ENCODE data around the gene LAMC1.
"Not testable (repeated sequence)": the region's sequence is repeated elsewhere in the genome, so short reads cannot be mapped to it uniquely, and the experiment has no call there.

DNA sequence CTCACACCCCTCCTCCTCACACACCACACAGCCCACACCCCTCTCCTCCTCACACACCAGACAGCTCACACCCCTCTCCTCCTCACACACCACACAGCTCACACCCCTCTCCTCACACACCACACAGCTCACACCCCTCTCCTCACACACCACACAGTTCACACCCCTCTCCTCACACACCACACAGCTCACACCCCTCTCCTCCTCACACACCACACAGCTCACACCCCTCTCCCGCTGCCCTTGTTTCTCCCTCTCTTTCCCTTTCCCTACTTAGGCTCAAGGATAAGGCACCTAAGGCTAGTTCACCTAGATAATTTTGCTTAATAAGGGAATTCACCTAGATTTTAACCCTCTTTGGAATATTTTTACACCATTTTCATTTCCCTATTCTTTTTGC is 126.8 kb downstream of the LAMC1 start:
- TF ChIP-seq, protein P1, sequence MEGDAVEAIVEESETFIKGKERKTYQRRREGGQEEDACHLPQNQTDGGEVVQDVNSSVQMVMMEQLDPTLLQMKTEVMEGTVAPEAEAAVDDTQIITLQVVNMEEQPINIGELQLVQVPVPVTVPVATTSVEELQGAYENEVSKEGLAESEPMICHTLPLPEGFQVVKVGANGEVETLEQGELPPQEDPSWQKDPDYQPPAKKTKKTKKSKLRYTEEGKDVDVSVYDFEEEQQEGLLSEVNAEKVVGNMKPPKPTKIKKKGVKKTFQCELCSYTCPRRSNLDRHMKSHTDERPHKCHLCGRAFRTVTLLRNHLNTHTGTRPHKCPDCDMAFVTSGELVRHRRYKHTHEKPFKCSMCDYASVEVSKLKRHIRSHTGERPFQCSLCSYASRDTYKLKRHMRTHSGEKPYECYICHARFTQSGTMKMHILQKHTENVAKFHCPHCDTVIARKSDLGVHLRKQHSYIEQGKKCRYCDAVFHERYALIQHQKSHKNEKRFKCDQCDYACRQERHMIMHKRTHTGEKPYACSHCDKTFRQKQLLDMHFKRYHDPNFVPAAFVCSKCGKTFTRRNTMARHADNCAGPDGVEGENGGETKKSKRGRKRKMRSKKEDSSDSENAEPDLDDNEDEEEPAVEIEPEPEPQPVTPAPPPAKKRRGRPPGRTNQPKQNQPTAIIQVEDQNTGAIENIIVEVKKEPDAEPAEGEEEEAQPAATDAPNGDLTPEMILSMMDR (IDR thresholded peaks at IDR 0.05), result not testable (repeated sequence)
- TF ChIP-seq POLR2A (IDR thresholded peaks at IDR 0.05), result not testable (repeated sequence)
